ENCODE measurements around the gene DPY19L1.
A peak's percentile ranks its signal among the peaks of the same experiment; 100 is the strongest.
"Not testable (repeated sequence)": the region's sequence is repeated elsewhere in the genome, so short reads cannot be mapped to it uniquely, and the experiment has no call there.

DPY19L1 gene

DNA sequence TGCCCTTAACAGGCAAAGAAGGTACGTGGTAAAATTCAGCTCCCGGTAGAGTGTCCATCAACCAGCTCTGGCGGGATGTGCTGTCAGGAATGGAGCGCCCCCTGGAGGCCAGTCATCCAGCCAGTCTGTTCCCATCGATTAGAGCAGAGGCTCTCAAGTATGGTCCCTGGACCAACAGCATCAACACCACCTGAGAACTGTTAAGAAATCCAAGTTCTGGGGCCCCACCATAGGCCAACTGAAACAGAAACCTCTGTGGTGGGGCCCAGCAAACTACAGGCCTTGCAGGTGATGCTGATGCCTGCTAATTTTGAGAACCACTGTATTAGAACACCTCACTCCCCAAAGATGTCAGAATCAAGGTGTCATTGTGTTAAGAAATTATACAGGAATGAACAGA, 109.2 kb downstream of the DPY19L1 start:
- peak; percentile 7 for DNase-seq (ENCODE audit: low read depth, low spot score)

DNA sequence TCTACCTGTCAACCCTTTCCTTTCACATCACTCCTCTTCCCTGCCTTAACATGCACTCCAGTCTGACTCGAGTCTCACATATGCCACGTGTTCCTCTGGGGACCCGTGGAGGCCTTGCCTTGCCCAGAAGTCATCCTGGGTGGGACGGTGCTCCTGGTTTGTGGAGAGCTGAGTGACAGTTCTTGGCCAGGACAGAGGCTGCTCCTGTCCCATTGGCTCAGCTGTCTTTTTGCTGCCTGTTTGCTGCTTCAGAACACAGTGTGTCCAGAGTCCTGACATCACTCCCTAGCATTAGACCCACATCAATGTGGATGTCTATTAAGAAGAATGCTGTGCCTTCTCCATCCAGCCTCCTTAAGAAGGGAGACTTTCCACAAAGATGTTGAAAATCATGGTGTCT, 116.8 kb downstream of the DPY19L1 start:
- not testable (repeated sequence) for DNase-seq (ENCODE audit: low read depth, low spot score)

DNA sequence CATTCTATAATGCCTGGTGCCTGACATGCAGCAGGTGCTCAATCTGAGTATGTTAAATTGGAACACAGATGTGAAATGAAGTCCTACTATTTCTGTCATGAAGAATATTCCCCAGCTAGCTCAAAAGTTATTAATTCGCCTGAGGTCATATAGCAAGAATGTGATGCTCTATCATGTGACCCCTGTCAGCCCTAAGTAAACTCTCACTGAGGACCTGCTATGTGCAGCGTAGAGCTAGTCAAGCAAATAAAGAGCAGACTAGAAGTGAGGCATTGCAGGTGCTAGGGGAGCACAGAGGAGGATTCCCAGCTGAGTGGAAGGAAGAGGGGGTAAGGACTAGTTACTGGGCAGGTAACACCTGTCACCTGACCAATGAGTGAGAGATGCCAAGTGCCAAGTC, 118.2 kb downstream of the DPY19L1 start:
- DNase-seq (ENCODE audit: low read depth, low spot score): not testable (repeated sequence)

DNA sequence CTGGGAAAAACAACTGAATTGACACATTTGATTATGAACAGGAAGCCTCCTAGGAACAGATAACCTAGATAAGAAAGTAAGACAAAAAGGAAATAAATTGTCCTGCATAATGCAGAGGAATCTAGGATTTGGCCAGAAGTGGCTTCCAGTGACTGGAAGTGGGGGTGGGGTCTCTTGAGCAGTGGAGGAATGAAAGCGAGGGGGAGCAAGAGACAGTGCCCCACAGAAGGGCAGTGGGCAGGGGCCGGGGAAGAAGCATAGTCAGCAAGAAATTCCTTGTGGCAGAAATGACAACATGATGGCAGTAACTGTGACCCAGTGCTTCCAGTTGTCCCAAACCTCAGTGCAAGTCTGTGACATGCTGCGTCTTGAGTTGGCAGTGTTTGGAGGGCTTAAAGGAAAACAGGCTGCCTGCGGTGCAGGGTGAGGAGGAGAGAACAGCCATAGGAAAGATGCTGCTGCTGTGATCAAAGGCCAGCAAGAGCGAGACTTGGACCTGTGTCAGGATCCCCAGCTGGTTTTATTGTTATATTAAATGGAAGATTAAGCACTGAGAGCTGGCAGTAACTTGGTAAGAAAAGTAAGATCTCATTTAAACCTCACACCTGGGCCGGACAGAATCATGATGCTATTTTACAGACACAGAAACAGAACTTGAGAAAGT, 119.0 kb downstream of the DPY19L1 start:
- DNase-seq (ENCODE audit: low read depth, low spot score): not testable (repeated sequence)

DNA sequence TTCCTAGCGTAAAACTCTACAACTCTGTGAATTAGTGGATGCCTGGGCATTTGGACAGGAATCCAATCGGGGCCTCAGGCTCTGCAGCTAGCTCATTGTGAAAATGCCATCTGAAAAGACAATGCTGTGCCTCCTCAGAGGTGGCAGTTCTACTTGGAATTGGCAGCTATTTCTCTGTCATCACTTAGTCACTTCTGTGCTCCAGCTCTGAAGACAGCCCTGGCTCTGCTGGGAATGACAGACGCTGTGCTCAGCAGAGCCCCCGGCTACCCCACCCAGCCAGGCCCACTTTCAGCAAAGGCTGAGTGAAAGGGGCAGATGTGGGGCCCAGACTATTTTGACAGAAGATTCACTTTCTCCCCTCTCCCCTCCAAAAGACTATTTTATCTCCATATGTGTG, 119.8 kb downstream of the DPY19L1 start:
- DNase-seq (ENCODE audit: low read depth, low spot score): not testable (repeated sequence)

DNA sequence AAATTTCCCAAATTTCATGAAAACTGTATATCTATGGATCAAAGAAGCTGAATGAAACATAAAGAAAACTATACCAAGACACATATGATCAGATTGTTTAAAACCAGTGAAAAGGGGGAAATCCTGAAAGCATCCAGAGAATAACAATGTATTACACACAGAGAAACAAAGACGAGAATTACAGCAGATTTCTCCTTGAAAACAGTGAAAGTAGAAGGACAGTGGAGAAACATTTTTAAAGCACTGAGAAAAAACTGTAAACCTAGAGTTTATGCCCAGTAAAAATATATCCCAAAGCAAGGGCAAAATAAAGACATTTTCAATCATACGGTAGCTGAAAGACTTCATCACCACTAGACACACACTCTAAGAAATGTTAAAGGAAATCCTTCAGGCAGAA, 121.0 kb downstream of the DPY19L1 start:
- no peak for DNase-seq (ENCODE audit: low read depth, low spot score)

DNA sequence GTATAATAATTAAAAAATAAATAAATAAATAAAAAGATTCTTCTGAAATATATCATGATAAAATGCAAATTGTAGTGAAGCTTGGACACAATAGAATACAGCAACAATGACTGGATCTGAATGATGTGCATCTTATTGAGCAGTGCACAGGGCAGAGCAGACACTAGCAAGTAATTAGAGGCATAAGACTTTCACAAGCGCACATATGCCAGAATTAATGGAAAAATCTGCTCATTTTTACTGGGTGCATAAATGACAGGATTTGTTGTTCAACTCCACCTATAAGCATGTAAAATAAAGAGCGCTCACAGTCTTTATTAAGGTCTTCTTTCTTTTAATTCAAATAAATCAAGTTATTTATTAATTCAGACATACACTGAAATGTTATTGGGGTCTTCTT, 125.0 kb downstream of the DPY19L1 start:
- DNase-seq (ENCODE audit: low read depth, low spot score): no peak

DNA sequence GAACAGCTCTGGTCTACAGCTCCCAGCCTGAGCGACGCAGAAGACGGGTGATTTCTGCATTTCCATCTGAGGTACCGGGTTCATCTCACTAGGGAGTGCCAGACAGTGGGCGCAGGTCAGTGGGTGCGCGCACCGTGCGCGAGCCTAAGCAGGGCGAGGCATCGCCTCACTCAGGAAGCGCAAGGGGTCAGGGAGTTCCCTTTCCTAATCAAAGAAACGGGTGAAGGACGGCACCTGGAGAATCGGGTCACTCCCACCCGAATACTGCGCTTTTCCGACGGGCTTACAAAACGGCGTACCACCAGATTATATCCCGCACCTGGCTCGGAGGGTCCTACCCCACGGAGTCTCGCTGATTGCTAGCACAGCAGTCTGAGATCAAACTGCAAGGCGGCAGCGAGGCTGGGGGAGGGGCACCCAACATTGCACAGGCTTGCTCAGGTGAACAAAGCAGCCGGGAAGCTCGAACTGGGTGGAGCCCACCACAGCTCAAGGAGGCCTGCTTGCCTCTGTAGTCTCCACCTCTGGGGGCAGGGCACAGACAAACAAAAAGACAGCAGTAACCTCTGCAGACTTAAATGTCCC, 130.9 kb downstream of the DPY19L1 start:
- DNase-seq (ENCODE audit: low read depth, low spot score): not testable (repeated sequence)

DNA sequence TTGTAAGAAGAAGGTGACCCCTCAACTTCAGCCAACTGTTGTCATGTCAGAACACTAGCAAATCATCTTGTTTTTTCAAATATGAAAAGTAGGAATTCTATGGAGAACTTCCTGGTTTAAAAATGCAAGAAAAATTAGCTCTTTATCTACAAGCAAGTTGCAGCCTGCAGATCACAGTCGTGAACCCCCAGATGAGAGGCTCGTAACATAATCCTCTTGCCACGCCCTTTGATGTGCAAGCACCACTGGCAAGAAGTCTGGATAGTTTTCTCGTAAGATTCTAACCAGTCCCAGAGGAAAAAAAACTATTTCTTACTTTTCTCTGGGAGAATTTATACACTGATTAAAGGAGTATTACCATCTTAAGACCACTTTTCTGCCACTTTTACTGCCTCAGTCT, 132.3 kb downstream of the DPY19L1 start:
- no peak for DNase-seq (ENCODE audit: low read depth, low spot score)

DNA sequence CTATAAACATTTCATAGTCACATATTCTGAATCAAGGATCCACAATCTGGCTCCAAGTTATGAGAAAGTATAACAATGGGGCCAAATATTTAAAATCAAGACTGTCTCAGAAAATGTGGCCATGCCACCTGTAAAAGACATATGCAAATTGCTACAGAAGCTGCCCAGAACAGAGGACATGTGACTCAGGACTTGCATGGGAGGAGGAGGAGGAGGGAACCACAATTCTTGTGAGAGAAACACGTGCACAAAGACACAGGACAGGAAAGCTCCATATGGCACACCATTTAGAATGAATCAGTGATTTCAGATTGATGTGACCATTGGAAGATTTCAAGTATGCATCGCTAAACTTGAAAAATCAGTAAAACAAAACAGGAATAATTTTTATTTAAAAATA, 133.4 kb downstream of the DPY19L1 start:
- not testable (repeated sequence) for DNase-seq (ENCODE audit: low read depth, low spot score)

DNA sequence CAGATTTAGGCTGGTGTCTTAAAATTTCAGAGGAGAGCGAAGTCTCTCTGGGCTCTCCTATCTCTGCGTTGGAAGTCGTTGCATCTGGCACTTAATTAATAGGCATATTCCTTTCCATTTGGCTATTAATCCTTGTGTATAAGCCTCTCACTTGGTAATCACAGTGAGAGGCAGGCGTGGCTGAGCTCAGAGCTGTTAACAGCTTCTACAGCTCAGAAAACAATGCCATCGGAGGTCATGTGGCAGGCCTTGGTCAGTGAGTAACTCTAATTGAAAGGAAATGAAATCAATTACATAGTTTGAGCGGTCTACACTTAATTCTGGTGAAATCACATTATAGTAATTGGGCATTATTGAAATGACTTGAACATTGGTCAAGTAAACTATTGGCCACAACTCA, 135.1 kb downstream of the DPY19L1 start:
- no peak for DNase-seq (ENCODE audit: low read depth, low spot score)

DNA sequence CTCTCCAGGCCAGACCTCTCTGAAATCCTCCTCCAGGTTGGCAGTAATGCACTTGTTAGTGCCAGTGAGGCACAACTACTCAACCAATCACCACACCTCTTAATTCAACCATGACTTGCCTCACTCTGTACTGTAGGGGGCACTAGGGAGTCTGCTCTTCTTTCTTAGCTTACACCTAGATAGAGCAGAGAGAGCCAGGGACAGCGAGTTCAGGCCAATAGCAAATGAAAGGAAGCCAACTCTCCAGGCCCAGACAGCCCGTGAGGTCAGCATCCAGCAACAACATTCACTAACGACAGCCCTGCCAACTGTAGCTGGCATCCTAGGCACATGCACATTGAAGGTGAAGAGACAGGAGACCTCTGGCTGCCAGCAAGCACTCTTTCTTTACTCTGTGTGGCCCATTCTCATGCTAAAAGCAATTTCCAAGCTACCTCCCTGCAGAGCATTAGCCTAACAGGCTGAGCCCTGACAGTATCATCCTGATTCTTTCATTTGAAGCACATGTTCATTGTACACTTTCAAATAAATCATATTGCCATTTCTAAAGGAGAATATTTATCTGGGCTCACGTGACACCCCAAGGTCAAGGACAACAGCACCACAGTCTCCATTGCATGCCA, 136.3 kb downstream of the DPY19L1 start:
- no peak for DNase-seq (ENCODE audit: low read depth, low spot score)

DNA sequence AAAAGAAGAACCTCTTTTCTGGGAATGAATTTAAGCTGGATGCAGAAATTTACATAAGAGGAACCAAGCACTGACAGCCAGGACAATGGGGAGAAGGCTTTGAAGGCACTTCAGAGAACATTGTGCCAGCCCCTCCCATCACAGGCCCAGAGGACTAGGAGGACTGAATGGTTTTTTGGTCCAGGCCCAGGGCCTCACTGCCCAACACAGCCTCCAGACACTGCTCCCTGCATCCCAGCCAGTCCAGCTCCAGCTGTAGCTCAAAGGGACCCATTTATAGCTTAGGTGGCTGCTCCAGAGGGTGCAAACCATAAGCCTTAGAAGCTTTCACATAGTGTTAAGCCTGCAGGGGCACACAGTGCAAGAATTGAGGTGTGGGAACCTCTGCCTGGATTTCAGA, 142.1 kb downstream of the DPY19L1 start:
- DNase-seq (ENCODE audit: low read depth, low spot score): no peak

DNA sequence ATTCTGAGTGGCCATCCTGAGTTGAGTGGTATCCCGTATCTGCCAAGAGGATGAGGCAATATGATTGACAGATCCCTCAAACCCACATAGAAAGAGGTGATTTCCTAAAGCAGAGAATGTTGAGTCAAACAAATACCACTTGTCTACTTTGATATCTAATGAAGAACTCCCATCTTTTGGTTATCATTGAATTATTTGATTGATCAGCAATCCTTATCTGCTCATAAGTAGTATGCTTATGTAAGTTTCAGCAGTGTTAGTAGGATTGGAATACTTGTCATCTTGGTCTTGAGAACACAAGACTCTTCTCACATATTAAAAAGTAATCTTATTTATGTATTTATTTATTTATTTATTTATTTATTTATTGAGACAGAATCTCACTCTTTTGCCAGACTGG, 147.3 kb downstream of the DPY19L1 start:
- no peak for DNase-seq (ENCODE audit: low read depth, low spot score)

DNA sequence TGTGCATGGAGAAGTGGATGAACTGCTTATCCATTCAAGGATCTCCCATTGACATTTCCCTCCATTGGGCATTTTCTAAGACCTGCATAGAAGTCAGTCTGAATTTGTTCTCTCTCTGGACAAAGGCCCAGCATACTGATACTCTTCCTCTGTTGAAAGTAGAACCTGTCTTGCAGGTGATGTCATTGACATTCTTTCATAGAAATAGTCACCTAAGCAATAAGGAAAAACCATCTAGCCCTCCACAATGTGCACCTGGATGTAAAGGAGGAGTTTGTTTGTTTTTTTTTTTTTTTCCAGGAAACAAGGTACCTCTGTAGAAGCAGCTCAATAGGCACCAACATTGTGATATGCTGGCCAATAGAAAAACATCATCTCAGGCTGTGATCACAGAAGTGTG, 150.4 kb downstream of the DPY19L1 start:
- no peak for DNase-seq (ENCODE audit: low read depth, low spot score)

DNA sequence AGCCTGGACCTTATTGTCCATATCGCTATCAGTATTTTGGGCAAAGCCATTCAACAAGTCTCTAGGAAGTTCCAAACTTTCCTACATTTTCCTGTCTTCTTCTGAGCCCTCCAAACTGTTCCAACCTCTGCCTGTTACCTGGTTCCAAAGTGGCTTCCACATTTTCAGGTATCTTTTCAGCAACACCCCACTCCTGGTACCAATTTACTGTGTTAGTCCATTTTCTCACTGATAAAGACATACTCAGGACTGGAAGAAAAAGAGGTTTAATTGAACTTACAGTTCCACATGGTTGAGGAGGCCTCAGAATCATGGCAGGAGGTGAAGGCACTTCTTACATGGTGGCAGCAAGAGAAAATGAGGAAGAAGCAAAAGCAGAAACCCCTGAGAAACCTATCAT, 153.4 kb downstream of the DPY19L1 start:
- not testable (repeated sequence) for DNase-seq (ENCODE audit: low read depth, low spot score)

DNA sequence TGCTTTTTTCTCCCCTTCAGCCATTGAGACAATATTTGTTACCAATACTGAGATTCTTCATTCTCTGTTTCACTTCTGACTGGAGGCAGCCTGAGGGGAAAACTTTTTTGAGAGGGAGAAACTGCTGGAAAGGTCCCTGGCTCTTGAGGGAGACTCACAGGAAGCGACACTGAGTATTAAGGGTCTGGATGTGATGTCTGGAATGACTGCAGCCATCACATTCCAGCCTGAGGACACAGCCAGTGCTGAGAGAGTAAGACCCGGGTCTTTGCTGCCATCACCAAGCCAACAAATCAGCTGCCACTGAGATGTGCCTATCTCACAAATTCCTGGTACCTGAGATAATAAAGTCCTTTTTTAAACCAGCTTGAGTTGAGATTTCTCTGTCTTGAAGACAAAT, 157.4 kb downstream of the DPY19L1 start:
- DNase-seq (ENCODE audit: low read depth, low spot score): no peak

DNA sequence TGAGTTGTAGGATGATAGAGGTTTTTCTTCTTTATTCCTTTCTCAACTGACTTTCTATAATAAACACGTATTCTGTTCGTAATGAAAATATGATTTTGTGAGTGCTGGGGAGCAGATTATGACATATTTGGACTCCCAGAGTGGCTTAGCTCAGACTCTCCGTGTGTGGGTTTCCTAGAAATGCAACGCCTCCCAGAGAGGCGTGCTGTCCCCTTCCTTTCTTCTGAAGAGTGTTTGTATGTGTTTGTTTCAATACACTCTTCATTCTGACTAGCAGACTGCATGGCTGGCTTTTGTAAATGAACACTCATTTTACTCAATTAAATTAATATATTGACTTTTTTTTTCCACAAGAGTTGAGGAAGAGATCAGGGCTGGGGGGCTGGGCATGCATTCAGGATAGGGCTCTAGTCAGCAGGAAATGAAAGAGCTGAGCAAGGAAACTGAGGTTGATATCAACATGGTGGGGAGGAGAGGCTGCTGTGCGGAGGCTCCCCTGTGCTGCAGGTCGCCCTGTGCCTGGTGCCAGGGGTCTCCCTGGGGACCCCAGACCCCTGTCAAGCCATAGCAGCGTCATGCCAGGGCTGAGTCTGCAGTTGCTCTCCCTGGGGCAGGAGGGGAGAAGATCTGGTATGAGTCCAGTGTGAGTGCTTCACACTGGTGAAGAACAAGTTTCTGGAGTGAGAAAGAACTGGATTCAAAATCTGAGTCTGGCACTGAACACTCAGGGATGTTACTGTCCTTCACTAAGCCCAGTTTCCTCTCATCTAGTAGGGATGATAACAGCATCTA, 158.1 kb downstream of the DPY19L1 start:
- DNase-seq (ENCODE audit: low read depth, low spot score): not testable (repeated sequence)
